ENCODE data around the gene HAL.
A peak's percentile ranks its signal among the peaks of the same experiment; 100 is the strongest.

Gene HAL

GRCh38 chr12:96033549-96034389 lies 37.6 kb upstream of the HAL start:
- TF ChIP-seq GATA1 (IDR thresholded peaks at IDR 0.05; ENCODE audit: low read depth, low read length) (no peak), POLR2A (IDR thresholded peaks at IDR 0.05; ENCODE audit: low read length) (no peak)
- DNase-seq = peak in 1 of 2 experiments; percentile 15

GRCh38 chr12:96029826-96030225 lies 33.7 kb upstream of the HAL start:
- TF ChIP-seq GATA1 (IDR thresholded peaks at IDR 0.05; ENCODE audit: low read depth, low read length) (no peak), POLR2A (IDR thresholded peaks at IDR 0.05; ENCODE audit: low read length) (no peak)
- no peak for DNase-seq

GRCh38 chr12:96028538-96028937 lies 32.4 kb upstream of the HAL start:
- DNase-seq = no peak
- TF ChIP-seq GATA1 (IDR thresholded peaks at IDR 0.05; ENCODE audit: low read depth, low read length) = no peak
- no peak for TF ChIP-seq POLR2A (IDR thresholded peaks at IDR 0.05; ENCODE audit: low read length)

- TF ChIP-seq GATA1 (IDR thresholded peaks at IDR 0.05; ENCODE audit: low read depth, low read length) (no peak), POLR2A (IDR thresholded peaks at IDR 0.05; ENCODE audit: low read length) (no peak)
- no peak for DNase-seq
These were observed 30.2 kb upstream of the HAL start for GRCh38 chr12:96026331-96026730.

GRCh38 chr12:96025518-96025917 lies 29.4 kb upstream of the HAL start:
- TF ChIP-seq POLR2A (IDR thresholded peaks at IDR 0.05; ENCODE audit: low read length) (no peak), GATA1 (IDR thresholded peaks at IDR 0.05; ENCODE audit: low read depth, low read length) (no peak)
- DNase-seq = no peak

- TF ChIP-seq POLR2A (IDR thresholded peaks at IDR 0.05; ENCODE audit: low read length) (no peak), GATA1 (IDR thresholded peaks at IDR 0.05; ENCODE audit: low read depth, low read length) (no peak)
- no peak for DNase-seq
These were observed 24.3 kb upstream of the HAL start for GRCh38 chr12:96020314-96021003.

- TF ChIP-seq POLR2A (IDR thresholded peaks at IDR 0.05; ENCODE audit: low read length) (no peak), GATA1 (IDR thresholded peaks at IDR 0.05; ENCODE audit: low read depth, low read length) (no peak)
- peak in 1 of 2 experiments; percentile 19 for DNase-seq
These were observed 19.5 kb upstream of the HAL start for GRCh38 chr12:96015672-96016071.

GRCh38 chr12:96014943-96015599 lies 18.9 kb upstream of the HAL start:
- TF ChIP-seq GATA1 (IDR thresholded peaks at IDR 0.05; ENCODE audit: low read depth, low read length) (no peak), POLR2A (IDR thresholded peaks at IDR 0.05; ENCODE audit: low read length) (no peak)
- no peak for DNase-seq

GRCh38 chr12:96007729-96008128 lies 11.6 kb upstream of the HAL start:
- TF ChIP-seq GATA1 (IDR thresholded peaks at IDR 0.05; ENCODE audit: low read depth, low read length) (no peak), POLR2A (IDR thresholded peaks at IDR 0.05; ENCODE audit: low read length) (no peak)
- DNase-seq = no peak

- DNase-seq = no peak
- TF ChIP-seq POLR2A (IDR thresholded peaks at IDR 0.05; ENCODE audit: low read length) (no peak), GATA1 (IDR thresholded peaks at IDR 0.05; ENCODE audit: low read depth, low read length) (no peak)
These were observed 10.6 kb upstream of the HAL start for GRCh38 chr12:96006727-96007126.

- TF ChIP-seq GATA1 (IDR thresholded peaks at IDR 0.05; ENCODE audit: low read depth, low read length) (no peak), POLR2A (IDR thresholded peaks at IDR 0.05; ENCODE audit: low read length) (no peak)
These were observed 4.7 kb upstream of the HAL start for GRCh38 chr12:96000858-96001257.

GRCh38 chr12:95999484-95999883 lies 3.3 kb upstream of the HAL start:
- no peak for TF ChIP-seq POLR2A (IDR thresholded peaks at IDR 0.05; ENCODE audit: low read length)

More at GRCh38 chr12:96000858-96001257, 4.7 kb upstream of the HAL start:
- DNase-seq = no peak

GRCh38 chr12:95998611-95999286 lies 2.6 kb upstream of the HAL start:
- TF ChIP-seq GATA1 (IDR thresholded peaks at IDR 0.05; ENCODE audit: low read depth, low read length) (no peak), POLR2A (IDR thresholded peaks at IDR 0.05; ENCODE audit: low read length) (no peak)
- DNase-seq = peak; percentile 55 to 66

More at GRCh38 chr12:95999484-95999883, 3.3 kb upstream of the HAL start:
- DNase-seq = no peak

All from erythroblast (primary cell).